Measurements from ENCODE around the gene PRRC2C. TPM values are rescaled to one million over a fixed set of nuclear protein-coding genes. Genes with fewer than 3 reads are reported as not detected.

The PRRC2C gene
- 45.4 and 82.6 TPM in 2 replicates for total RNA-seq

DNA sequence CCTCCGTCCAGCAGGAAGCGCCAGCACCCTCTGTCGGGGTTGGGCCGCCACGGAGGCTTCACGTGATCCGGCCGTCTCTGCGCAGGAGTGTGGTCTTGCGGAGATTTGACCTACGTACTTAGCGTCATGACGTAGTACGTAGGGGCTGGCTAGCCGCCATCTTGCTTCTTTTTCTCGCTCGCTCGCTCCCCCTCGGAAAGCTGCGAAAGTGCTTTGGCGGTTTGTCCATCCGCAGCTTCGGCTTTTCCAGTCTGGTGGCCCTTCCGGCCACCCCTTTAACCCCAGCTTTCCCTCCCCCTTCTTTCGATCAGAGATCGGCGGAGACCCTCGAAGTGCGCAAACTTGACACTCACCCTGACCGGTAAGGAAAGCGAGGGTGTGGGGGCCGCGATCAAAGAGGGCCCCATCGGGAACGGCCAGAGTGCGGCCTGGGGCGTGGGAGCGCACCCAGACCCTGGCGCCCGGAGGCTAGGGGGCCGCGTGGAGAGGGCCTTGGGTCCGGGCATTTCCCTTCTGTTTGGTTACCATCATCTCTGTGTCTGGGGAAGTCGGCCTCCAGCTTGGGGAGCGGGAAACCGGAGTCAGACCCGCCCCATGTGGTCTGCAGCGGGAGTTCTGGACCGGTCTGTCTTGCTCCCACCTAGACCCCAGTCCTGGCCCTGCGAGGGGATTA is at the start of gene PRRC2C:
TSS of gene PRRC2C (plus strand) at position 156 of the 673 bp plus-strand sequence. CDS start 26,559 bp downstream, outside the sequence.

DNA sequence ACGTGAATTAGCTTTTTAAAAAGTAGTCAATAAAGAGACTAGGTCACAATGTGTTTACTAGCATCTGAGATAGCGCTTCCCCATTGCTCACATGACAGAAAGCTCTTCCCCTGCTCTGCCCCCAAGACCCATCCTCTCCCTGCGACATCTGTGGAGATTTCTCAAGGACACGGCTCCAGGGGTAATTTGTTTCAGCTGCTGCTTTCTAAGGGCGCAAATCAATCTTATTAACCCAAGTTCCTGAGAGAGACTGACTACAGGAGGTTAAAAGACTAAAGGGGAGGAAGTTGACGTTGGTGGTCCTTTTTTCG is 136.8 kb downstream of the PRRC2C start, which contains the start of gene MYOCOS:
TSS of gene MYOCOS (plus strand) at position 92 of the 311 bp plus-strand sequence. CDS start 1,641 bp downstream, outside the sequence.

Other genes with a start within 250 kb of the PRRC2C start
- gene FMO1, start 237.0 kb upstream of the PRRC2C start, total RNA-seq, result not detected in 2 replicates
- 0.42 and 0.89 TPM in 2 replicates for gene FMO4, start 171.3 kb upstream of the PRRC2C start, total RNA-seq
- 0.09 TPM in 1 of 2 replicates, not detected in the other for gene MYOCOS, start 136.7 kb downstream of the PRRC2C start, total RNA-seq
- not detected in 2 replicates for gene MYOC, start 167.2 kb downstream of the PRRC2C start, total RNA-seq